Body of pancreas (tissue), 4 donors: ENCODE data around the gene NUCB2.
"Not testable (repeated sequence)": the region's sequence is repeated elsewhere in the genome, so short reads cannot be mapped to it uniquely, and the experiment has no call there.

Experiments
- POLR2A ChIP-seq, 3 donors: fragments of 450-650 bp; IDR thresholded peaks; one replicate each; pipeline ENCODE4 v1.6.1; 2016; ENCODE audit warnings: antibody characterized with exemption in 3 of 3, mild to moderate bottlenecking in 2 of 3
- TF ChIP-seq, protein P1 (sequence below), 7 experiments: fragments of 450-650 bp in 4 of 7; fragments of 200-600 bp in 3 of 7; sonication (generic) in 3 of 7; IDR thresholded peaks; one replicate each; pipeline ENCODE4 v1.5.1; 2016 to 2019; ENCODE audit warnings: antibody characterized with exemption in 7 of 7

GRCh38 chr11:17228186-17228925 lies 48.2 kb upstream of the NUCB2 start:
- TF ChIP-seq, protein P1, sequence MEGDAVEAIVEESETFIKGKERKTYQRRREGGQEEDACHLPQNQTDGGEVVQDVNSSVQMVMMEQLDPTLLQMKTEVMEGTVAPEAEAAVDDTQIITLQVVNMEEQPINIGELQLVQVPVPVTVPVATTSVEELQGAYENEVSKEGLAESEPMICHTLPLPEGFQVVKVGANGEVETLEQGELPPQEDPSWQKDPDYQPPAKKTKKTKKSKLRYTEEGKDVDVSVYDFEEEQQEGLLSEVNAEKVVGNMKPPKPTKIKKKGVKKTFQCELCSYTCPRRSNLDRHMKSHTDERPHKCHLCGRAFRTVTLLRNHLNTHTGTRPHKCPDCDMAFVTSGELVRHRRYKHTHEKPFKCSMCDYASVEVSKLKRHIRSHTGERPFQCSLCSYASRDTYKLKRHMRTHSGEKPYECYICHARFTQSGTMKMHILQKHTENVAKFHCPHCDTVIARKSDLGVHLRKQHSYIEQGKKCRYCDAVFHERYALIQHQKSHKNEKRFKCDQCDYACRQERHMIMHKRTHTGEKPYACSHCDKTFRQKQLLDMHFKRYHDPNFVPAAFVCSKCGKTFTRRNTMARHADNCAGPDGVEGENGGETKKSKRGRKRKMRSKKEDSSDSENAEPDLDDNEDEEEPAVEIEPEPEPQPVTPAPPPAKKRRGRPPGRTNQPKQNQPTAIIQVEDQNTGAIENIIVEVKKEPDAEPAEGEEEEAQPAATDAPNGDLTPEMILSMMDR (IDR thresholded peaks at IDR 0.05), result not testable (repeated sequence)
- TF ChIP-seq POLR2A (IDR thresholded peaks at IDR 0.05), result not testable (repeated sequence)
